Thyroid gland (tissue), 4 donors: ENCODE data around the gene SLC5A11.

Source experiments
- POLR2A ChIP-seq, 2 donors: fragments of 450-650 bp; IDR thresholded peaks; one replicate each; pipeline ENCODE4 v1.6.1; 2017; ENCODE audit warnings: antibody characterized with exemption in 2 of 2, mild to moderate bottlenecking in 2 of 2, moderate library complexity in 1 of 2
- TF ChIP-seq, protein P1 (sequence below), 6 experiments: fragments of 200-600 bp in 3 of 6; fragments of 450-650 bp in 3 of 6; sonication (generic) in 3 of 6; IDR thresholded peaks; one replicate each; pipeline ENCODE4 v1.5.1; 2016 to 2019; ENCODE audit warnings: antibody characterized with exemption in 6 of 6, mild to moderate bottlenecking in 2 of 6, inconsistent platforms in 1 of 6, moderate library complexity in 1 of 6

DNA sequence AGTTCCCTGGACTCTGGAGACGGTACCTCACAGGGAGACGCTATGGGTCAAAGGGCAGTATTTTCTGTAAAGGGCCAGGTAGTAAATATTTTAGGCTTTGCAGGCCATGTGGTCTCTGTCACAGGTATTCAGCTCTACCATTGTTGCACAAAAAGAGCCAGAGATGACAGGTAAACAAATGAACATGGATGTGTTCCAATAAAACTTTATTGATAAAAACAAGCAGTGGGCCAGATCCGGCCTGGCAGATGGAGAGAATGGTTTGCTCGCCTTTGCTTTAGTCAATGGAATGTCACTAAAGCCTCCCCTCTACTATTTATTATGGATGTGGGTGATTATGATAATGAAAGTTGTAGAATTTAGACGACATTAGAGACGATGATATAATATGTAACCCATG is 8.9 kb upstream of the SLC5A11 start:
- TF ChIP-seq, protein P1, sequence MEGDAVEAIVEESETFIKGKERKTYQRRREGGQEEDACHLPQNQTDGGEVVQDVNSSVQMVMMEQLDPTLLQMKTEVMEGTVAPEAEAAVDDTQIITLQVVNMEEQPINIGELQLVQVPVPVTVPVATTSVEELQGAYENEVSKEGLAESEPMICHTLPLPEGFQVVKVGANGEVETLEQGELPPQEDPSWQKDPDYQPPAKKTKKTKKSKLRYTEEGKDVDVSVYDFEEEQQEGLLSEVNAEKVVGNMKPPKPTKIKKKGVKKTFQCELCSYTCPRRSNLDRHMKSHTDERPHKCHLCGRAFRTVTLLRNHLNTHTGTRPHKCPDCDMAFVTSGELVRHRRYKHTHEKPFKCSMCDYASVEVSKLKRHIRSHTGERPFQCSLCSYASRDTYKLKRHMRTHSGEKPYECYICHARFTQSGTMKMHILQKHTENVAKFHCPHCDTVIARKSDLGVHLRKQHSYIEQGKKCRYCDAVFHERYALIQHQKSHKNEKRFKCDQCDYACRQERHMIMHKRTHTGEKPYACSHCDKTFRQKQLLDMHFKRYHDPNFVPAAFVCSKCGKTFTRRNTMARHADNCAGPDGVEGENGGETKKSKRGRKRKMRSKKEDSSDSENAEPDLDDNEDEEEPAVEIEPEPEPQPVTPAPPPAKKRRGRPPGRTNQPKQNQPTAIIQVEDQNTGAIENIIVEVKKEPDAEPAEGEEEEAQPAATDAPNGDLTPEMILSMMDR (IDR thresholded peaks at IDR 0.05), result no peak
- no peak for TF ChIP-seq POLR2A (IDR thresholded peaks at IDR 0.05)
